Measurements from ENCODE around the gene PNPLA7.

- no peak for TF ChIP-seq FOS (IDR thresholded peaks at IDR 0.05; ENCODE audit: low read depth, low read length)
- TF ChIP-seq CTCF (conservative IDR thresholded peaks at IDR 0.05; ENCODE audit: low read depth, low read length) = 0 out of 2 replicates have a peak, but pooled peaks have one; percentile 2
- TF ChIP-seq RAD21 (IDR thresholded peaks at IDR 0.05; ENCODE audit: low read length) = no peak
- no peak for TF ChIP-seq SMC3 (IDR thresholded peaks at IDR 0.05; ENCODE audit: low read depth, low read length)
- no peak for TF ChIP-seq USF2 (IDR thresholded peaks at IDR 0.05; ENCODE audit: low read depth, low read length)
- TF ChIP-seq MAZ (IDR thresholded peaks at IDR 0.05; ENCODE audit: borderline replicate concordance, low read depth, low read length) = peak; percentile 37; the same call in 1 of the 2 replicates
- TF ChIP-seq POLR2A (IDR thresholded peaks at IDR 0.05; ENCODE audit: low read depth, low read length) = peak; percentile 45; the same call in 1 of the 2 replicates
Measured at GRCh38 chr9:137590469-137591383, 40.5 kb upstream of the PNPLA7 start, which contains the start of gene ZMYND19.

Measured in IMR-90 (cell line).